ENCODE results near the gene ALG14.

- TF ChIP-seq EP300 (IDR thresholded peaks at IDR 0.05) (no peak), CTCF (IDR thresholded peaks at IDR 0.05) (no peak), POLR2AphosphoS5 (IDR thresholded peaks at IDR 0.05) (no peak)
Observed at GRCh38 chr1:94980582-94981574, 91.9 kb downstream of the ALG14 start.
